Neural cell (in vitro differentiated cells): Measurements from ENCODE around the gene MICAL2. TPM values are rescaled to one million over a fixed set of nuclear protein-coding genes. Genes with fewer than 3 reads are reported as not detected.

Experiments
- H2AFZ ChIP-seq: fragments of 200-600, 300-800 bp; sonication (generic), shearing (Covaris generic); 2 replicates; pipeline ENCODE4 v1.6.0; 2014; ENCODE audit warnings: low read depth, mild to moderate bottlenecking, antibody characterized with exemption, low read length, moderate library complexity
- H3F3A ChIP-seq: fragments of 200-600 bp; shearing (Covaris generic); 2 replicates; pipeline ENCODE4 v1.6.1; 2016; ENCODE audit warnings: mild to moderate bottlenecking, moderate library complexity, mixed read lengths, antibody characterized with exemption, low read length; ENCODE audit not compliant: insufficient read depth, poor library complexity, severe bottlenecking
- H3K27ac ChIP-seq: fragments of 200-600, 300-800 bp; sonication (generic), shearing (Covaris generic); 2 replicates; pipeline ENCODE4 v1.5.1; 2014; ENCODE audit warnings: mild to moderate bottlenecking, low read length, moderate library complexity
- H3K27me3 ChIP-seq: fragments of 300-800, 200-600 bp; sonication (generic), shearing (Covaris generic); 2 replicates; pipeline ENCODE4 v1.6.0; 2014; ENCODE audit warnings: mild to moderate bottlenecking, low read depth, low read length, moderate library complexity; ENCODE audit not compliant: insufficient read depth
- H3K36me3 ChIP-seq: fragments of 300-800, 200-600 bp; sonication (generic), shearing (Covaris generic); 2 replicates; pipeline ENCODE4 v1.5.1; 2014; ENCODE audit warnings: mild to moderate bottlenecking, antibody characterized with exemption, low read length, moderate library complexity; ENCODE audit not compliant: insufficient read depth
- H3K4me2 ChIP-seq: fragments of 300-800, 200-600 bp; sonication (generic), shearing (Covaris generic); 2 replicates; pipeline ENCODE4 v1.6.0; 2014; ENCODE audit warnings: mild to moderate bottlenecking, low read length
- H3K4me3 ChIP-seq: fragments of 300-800, 200-600 bp; sonication (generic), shearing (Covaris generic); 2 replicates; pipeline ENCODE4 v1.5.1; 2014; ENCODE audit warnings: mild to moderate bottlenecking, low read length, moderate library complexity
- H3K79me2 ChIP-seq: fragments of 200-600 bp; shearing (Covaris generic); replicated peaks from 2 replicates; pipeline ENCODE4 v1.6.0; 2014; ENCODE audit warnings: mild to moderate bottlenecking, low read length, moderate library complexity; ENCODE audit not compliant: insufficient read depth
- H3K9ac ChIP-seq: fragments of 300-800, 200-600 bp; sonication (generic), shearing (Covaris generic); 2 replicates; pipeline ENCODE4 v1.6.1; 2016; ENCODE audit warnings: mild to moderate bottlenecking, low read length, mixed read lengths
- H3K9me2 ChIP-seq: fragments of 200-600 bp; shearing (Covaris generic); 2 replicates; pipeline ENCODE4 v1.6.1; 2016; ENCODE audit warnings: mild to moderate bottlenecking, low read length, mixed read lengths; ENCODE audit not compliant: insufficient read depth
- H3K9me3 ChIP-seq: fragments of 200-600, 300-800 bp; sonication (generic), shearing (Covaris generic); 2 replicates; pipeline ENCODE4 v1.6.1; 2016; ENCODE audit warnings: mild to moderate bottlenecking, mixed run types, low read length, moderate library complexity, mixed read lengths
- H4K20me1 ChIP-seq: fragments of 200-600 bp; shearing (Covaris generic); 2 replicates; pipeline ENCODE4 v1.6.1; 2016; ENCODE audit warnings: mild to moderate bottlenecking, mixed run types; ENCODE audit not compliant: insufficient read depth
- EP300 ChIP-seq: fragments of 450-650 bp; conservative IDR thresholded peaks from 2 replicates; pipeline ENCODE4 v1.6.1; 2014; ENCODE audit warnings: antibody characterized with exemption, mild to moderate bottlenecking, moderate library complexity; ENCODE audit not compliant: poor library complexity, severe bottlenecking
- EZH2 ChIP-seq: fragments of 200-600, 300-800 bp; shearing (Covaris generic), sonication (generic); IDR thresholded peaks from 2 replicates; pipeline ENCODE4 v1.6.1; 2014; ENCODE audit warnings: antibody characterized with exemption, low read length, borderline replicate concordance, mild to moderate bottlenecking; ENCODE audit not compliant: insufficient read depth, poor library complexity, severe bottlenecking
- MXI1 ChIP-seq: fragments of 450-650 bp; conservative IDR thresholded peaks from 2 replicates; pipeline ENCODE4 v1.6.1; 2014; ENCODE audit warnings: antibody characterized with exemption, mild to moderate bottlenecking; ENCODE audit not compliant: poor library complexity, severe bottlenecking
- POLR2AphosphoS5 ChIP-seq: IDR thresholded peaks from 2 replicates; pipeline ENCODE4 v1.6.1; 2012
- RAD21 ChIP-seq: fragments of 450-650 bp; conservative IDR thresholded peaks from 2 replicates; pipeline ENCODE4 v1.6.1; 2014; ENCODE audit warnings: antibody characterized with exemption, mild to moderate bottlenecking, moderate library complexity
- SMC3 ChIP-seq: fragments of 450-650 bp; conservative IDR thresholded peaks from 2 replicates; pipeline ENCODE4 v1.6.1; 2014; ENCODE audit warnings: antibody characterized with exemption, mild to moderate bottlenecking, moderate library complexity; ENCODE audit not compliant: poor library complexity
- TAF1 ChIP-seq: IDR thresholded peaks from 2 replicates; pipeline ENCODE4 v1.6.1; 2012; ENCODE audit warnings: low read depth
- polyA plus RNA-seq: library from polyadenylated mRNA; depleted of rRNA; stranded (reverse); fragments of >200 nt; gene quantifications from 2 replicates; pipeline ENCODE4 v1.2.3, GENCODE V29; 2014
- TF ChIP-seq, protein P1 (sequence below): fragments of 450-650 bp; IDR thresholded peaks from 2 replicates; pipeline ENCODE4 v1.5.1; 2014; ENCODE audit warnings: antibody characterized with exemption, mild to moderate bottlenecking, moderate library complexity; ENCODE audit not compliant: poor library complexity, severe bottlenecking
- TF ChIP-seq, protein P2 (sequence below): IDR thresholded peaks from 2 replicates; pipeline ENCODE4 v1.6.1; 2012; ENCODE audit warnings: borderline replicate concordance

The MICAL2 gene
- polyA plus RNA-seq, 1 donor from 2014 or later: 2.2 TPM

- Histone ChIP-seq H3F3A (no peaks in the 10 kb centered on the region), H3K9ac (no peak overlapping the region), H3K79me2 (no peaks in the 10 kb centered on the region), H3K27me3 (no peaks in the 10 kb centered on the region), H3K9me2 (no peaks in the 10 kb centered on the region), H3K4me2 (no peak overlapping the region), H3K27ac (no peak overlapping the region), H4K20me1 (no peaks in the 10 kb centered on the region), H2AFZ (no peak overlapping the region), H3K36me3 (no peaks in the 10 kb centered on the region), H3K4me3 (no peak overlapping the region), H3K9me3 (no peaks in the 10 kb centered on the region)
- TF ChIP-seq POLR2AphosphoS5 (no peak), EP300 (no peak), EZH2 (no peak)
These were observed 26.1 kb upstream of the MICAL2 start for GRCh38 chr11:12084256-12084655.

DNA sequence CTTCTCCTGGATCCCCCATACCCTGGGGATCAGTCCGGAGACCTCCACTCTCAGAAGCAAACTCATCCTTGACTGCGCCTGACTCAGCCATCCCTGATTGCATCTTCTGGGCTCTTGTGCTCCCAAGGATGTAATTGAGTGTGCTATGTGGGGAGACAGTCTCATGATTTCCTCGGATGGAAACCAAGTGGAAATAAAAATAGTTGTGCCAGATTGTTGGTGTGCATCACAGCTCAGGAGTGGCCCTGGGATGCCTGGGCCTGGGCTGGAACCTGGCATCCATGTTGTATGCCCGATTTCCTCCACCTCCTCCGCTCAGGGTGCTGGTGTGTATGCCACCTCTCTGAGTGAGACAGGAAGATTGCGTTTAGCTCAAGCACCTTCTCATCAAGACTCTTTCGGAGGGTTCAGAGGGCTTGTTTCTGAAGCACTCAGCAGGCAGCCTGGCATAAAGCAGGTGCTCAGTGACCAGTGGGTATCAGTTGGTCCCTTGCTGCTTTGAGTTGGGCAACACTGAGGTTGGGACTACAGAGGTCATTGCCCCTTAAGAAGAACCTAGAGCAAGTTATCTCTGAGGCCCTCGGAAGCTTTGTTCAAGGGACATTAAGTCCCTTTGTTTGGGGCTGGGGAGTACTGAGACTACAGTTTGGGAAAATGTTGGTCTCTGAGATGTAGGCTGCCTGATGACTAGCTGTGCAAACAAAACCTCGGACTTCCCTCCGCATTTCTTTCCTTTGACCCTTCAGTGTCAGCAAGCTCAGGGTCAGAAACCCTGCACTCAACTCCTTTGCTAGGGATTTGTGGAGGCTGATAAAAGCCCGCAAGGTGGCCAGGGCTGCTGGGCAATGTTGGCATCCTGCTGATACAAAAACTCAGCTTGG lies 24.8 kb upstream of the MICAL2 start:
- no peaks in the 10 kb centered on the region for H3K79me2 ChIP-seq
- no peak overlapping the region for H3K9ac ChIP-seq
- no peaks in the 10 kb centered on the region for H3K36me3 ChIP-seq
- H3K9me2 ChIP-seq: no peaks in the 10 kb centered on the region
- H3K9me3 ChIP-seq: no peaks in the 10 kb centered on the region
- H3K27me3 ChIP-seq: no peaks in the 10 kb centered on the region
- H4K20me1 ChIP-seq: no peaks in the 10 kb centered on the region
- H3K4me3 ChIP-seq: no peak overlapping the region
- no peaks in the 10 kb centered on the region for H3F3A ChIP-seq
- H3K27ac ChIP-seq: no peak overlapping the region
- no peak overlapping the region for H2AFZ ChIP-seq
- no peak overlapping the region for H3K4me2 ChIP-seq
- no peak for TF ChIP-seq TAF1
- TF ChIP-seq EP300: no peak
- TF ChIP-seq SMC3: no peak
- TF ChIP-seq EZH2: no peak
- no peak for TF ChIP-seq POLR2AphosphoS5
- TF ChIP-seq RAD21: no peak
- TF ChIP-seq, protein P1, sequence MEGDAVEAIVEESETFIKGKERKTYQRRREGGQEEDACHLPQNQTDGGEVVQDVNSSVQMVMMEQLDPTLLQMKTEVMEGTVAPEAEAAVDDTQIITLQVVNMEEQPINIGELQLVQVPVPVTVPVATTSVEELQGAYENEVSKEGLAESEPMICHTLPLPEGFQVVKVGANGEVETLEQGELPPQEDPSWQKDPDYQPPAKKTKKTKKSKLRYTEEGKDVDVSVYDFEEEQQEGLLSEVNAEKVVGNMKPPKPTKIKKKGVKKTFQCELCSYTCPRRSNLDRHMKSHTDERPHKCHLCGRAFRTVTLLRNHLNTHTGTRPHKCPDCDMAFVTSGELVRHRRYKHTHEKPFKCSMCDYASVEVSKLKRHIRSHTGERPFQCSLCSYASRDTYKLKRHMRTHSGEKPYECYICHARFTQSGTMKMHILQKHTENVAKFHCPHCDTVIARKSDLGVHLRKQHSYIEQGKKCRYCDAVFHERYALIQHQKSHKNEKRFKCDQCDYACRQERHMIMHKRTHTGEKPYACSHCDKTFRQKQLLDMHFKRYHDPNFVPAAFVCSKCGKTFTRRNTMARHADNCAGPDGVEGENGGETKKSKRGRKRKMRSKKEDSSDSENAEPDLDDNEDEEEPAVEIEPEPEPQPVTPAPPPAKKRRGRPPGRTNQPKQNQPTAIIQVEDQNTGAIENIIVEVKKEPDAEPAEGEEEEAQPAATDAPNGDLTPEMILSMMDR: no peak
- TF ChIP-seq MXI1: no peak
- TF ChIP-seq, protein P2, sequence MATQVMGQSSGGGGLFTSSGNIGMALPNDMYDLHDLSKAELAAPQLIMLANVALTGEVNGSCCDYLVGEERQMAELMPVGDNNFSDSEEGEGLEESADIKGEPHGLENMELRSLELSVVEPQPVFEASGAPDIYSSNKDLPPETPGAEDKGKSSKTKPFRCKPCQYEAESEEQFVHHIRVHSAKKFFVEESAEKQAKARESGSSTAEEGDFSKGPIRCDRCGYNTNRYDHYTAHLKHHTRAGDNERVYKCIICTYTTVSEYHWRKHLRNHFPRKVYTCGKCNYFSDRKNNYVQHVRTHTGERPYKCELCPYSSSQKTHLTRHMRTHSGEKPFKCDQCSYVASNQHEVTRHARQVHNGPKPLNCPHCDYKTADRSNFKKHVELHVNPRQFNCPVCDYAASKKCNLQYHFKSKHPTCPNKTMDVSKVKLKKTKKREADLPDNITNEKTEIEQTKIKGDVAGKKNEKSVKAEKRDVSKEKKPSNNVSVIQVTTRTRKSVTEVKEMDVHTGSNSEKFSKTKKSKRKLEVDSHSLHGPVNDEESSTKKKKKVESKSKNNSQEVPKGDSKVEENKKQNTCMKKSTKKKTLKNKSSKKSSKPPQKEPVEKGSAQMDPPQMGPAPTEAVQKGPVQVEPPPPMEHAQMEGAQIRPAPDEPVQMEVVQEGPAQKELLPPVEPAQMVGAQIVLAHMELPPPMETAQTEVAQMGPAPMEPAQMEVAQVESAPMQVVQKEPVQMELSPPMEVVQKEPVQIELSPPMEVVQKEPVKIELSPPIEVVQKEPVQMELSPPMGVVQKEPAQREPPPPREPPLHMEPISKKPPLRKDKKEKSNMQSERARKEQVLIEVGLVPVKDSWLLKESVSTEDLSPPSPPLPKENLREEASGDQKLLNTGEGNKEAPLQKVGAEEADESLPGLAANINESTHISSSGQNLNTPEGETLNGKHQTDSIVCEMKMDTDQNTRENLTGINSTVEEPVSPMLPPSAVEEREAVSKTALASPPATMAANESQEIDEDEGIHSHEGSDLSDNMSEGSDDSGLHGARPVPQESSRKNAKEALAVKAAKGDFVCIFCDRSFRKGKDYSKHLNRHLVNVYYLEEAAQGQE: no peak
